HepG2 (cell line): ENCODE measurements around the gene TMCC1. TPM values are rescaled to one million over a fixed set of nuclear protein-coding genes. Genes with fewer than 3 reads are reported as not detected.

Experiments
- ATAC-seq: fragments of 200-7000 bp; cut with Tn5 transposase; 3 replicates; pipeline ENCODE4 v1.9.1; 2020; ENCODE audit warnings: mild to moderate bottlenecking, moderate library complexity
- BruUV-seq: library from RNA; stranded (reverse); fragments of 400-500 nt; replicated peaks from 2 replicates; lab custom pipeline; 2021; lab: Mats Ljungman, UMichigan
- CTCF ChIA-PET: fragments of 300-600 bp; formaldehyde crosslinking; extraction: SDS; loops from one replicate; lab custom pipeline; 2021; ENCODE audit warnings: low total read pairs, inconsistent platforms, low intra/inter-chr PET ratio; lab: Yijun Ruan, JAX
- POLR2A ChIA-PET: fragments of 350-600 bp; sonication (Branson Sonifier 250); formaldehyde crosslinking; loops from one replicate; lab custom pipeline; 2020; ENCODE audit warnings: antibody characterized with exemption, inconsistent platforms; lab: Yijun Ruan, JAX
- DNase-seq: peaks from one replicate; pipeline ENCODE4 v3.0.0-alpha.2; 2015; ENCODE audit warnings: low spot score
- FAIRE-seq: peaks from 3 replicates; lab custom pipeline; 2011; peaks lifted over from hg19 to GRCh38; lab: Jason Lieb, UNC
- H2AFZ ChIP-seq: one replicate; pipeline ENCODE4 v1.6.1; 2011; ENCODE audit warnings: low read length, inconsistent platforms
- H3K27ac ChIP-seq: fragments of 300-600 bp; 3 replicates; pipeline ENCODE4 v1.8.0; 2011; ENCODE audit warnings: mixed run types, mild to moderate bottlenecking, mixed read lengths, low read length, inconsistent platforms; ENCODE audit not compliant: insufficient read depth; ENCODE audit errors: extremely low read length
- H3K27me3 ChIP-seq, 2 experiments: fragments of 200-600 bp in 1 of 2; 2 replicates in 1 of 2; 3 replicates in 1 of 2; pipeline versions ENCODE4 v1.6.0 to v1.8.0; 2011; ENCODE audit warnings: low read length in 2 of 2, mild to moderate bottlenecking in 2 of 2, moderate library complexity in 2 of 2, inconsistent platforms in 1 of 2; ENCODE audit not compliant: insufficient read depth in 2 of 2, control insufficient read depth in 1 of 2
- H3K36me3 ChIP-seq, 2 experiments: fragments of 200-600 bp in 1 of 2; replicated peaks in 1 of 2; 2 replicates in 1 of 2; 3 replicates in 1 of 2; pipeline versions ENCODE4 v1.5.1 to v1.8.0; 2011; ENCODE audit warnings: low read length in 2 of 2, inconsistent platforms in 1 of 2; ENCODE audit not compliant: insufficient read depth in 2 of 2, control insufficient read depth in 1 of 2
- H3K4me1 ChIP-seq: 2 replicates; pipeline ENCODE4 v1.5.1; 2012; ENCODE audit warnings: low read length, inconsistent platforms; ENCODE audit not compliant: insufficient read depth
- H3K4me2 ChIP-seq: 2 replicates; pipeline ENCODE4 v1.6.0; 2011; ENCODE audit warnings: low read depth, low read length, inconsistent platforms
- H3K4me3 ChIP-seq, 3 experiments: fragments of 200-600 bp in 1 of 3; sonication (generic), shearing (Covaris generic) in 1 of 3; replicated peaks in 1 of 3; 2 replicates each; pipeline ENCODE4 v1.5.1; 2011 to 2016; ENCODE audit warnings: low read length in 3 of 3, inconsistent platforms in 2 of 3, low read depth in 2 of 3, mild to moderate bottlenecking in 2 of 3, control low read depth in 1 of 3, mixed read lengths in 1 of 3; ENCODE audit not compliant: insufficient read depth in 1 of 3
- H3K79me2 ChIP-seq: one replicate; pipeline ENCODE4 v1.6.1; 2011; ENCODE audit warnings: low read length, inconsistent platforms; ENCODE audit not compliant: insufficient read depth
- H3K9ac ChIP-seq: 2 replicates; pipeline ENCODE4 v1.6.0; 2011; ENCODE audit warnings: mild to moderate bottlenecking, low read depth, low read length, inconsistent platforms; ENCODE audit not compliant: insufficient read depth
- H3K9me3 ChIP-seq: 2 replicates; pipeline ENCODE4 v1.5.1; 2012; ENCODE audit warnings: mild to moderate bottlenecking, low read length
- H4K20me1 ChIP-seq: 2 replicates; pipeline ENCODE4 v1.6.0; 2011; ENCODE audit warnings: inconsistent platforms, mild to moderate bottlenecking, low read length, moderate library complexity; ENCODE audit not compliant: insufficient read depth
- ARID5B ChIP-seq: IDR thresholded peaks from 2 replicates; pipeline ENCODE4 v1.4.0; 2020; ENCODE audit warnings: mild to moderate bottlenecking, missing genetic modification reagents
- EEA1 ChIP-seq: sonication (generic); formaldehyde crosslinking; IDR thresholded peaks from 2 replicates; pipeline ENCODE4 v1.5.1; 2020; ENCODE audit warnings: mild to moderate bottlenecking, missing genetic modification reagents, borderline replicate concordance
- ELF1 ChIP-seq: sonication (generic); formaldehyde crosslinking; IDR thresholded peaks from 2 replicates; pipeline ENCODE4 v1.4.0; 2020; ENCODE audit warnings: missing genetic modification reagents
- ELF4 ChIP-seq: sonication (generic); formaldehyde crosslinking; IDR thresholded peaks from 2 replicates; pipeline ENCODE4 v1.5.0; 2020; ENCODE audit warnings: missing genetic modification reagents, mild to moderate bottlenecking, moderate library complexity, borderline replicate concordance
- KLF6 ChIP-seq: IDR thresholded peaks from 2 replicates; pipeline ENCODE4 v1.8.0; 2016; ENCODE audit warnings: missing biosample characterization, missing genetic modification reagents
- PRDM10 ChIP-seq: sonication (generic); formaldehyde crosslinking; IDR thresholded peaks from 2 replicates; pipeline ENCODE4 v1.4.0; 2020; ENCODE audit warnings: low read depth, missing genetic modification reagents
- RAD21 ChIP-seq: fragments of 450-650 bp; formaldehyde crosslinking; IDR thresholded peaks from 2 replicates; pipeline ENCODE4 v1.5.0; 2020; ENCODE audit warnings: mild to moderate bottlenecking
- RXRA ChIP-seq: sonication (generic); formaldehyde crosslinking; IDR thresholded peaks from 2 replicates; pipeline ENCODE4 v1.5.1; 2020; ENCODE audit warnings: missing genetic modification reagents
- SRSF4 ChIP-seq: fragments of 200-400 bp; formaldehyde crosslinking; IDR thresholded peaks from one replicate; pipeline ENCODE4 v1.6.1; 2018; ENCODE audit warnings: mild to moderate bottlenecking, low read depth, low read length, moderate library complexity; ENCODE audit not compliant: poor library complexity, severe bottlenecking
- THAP8 ChIP-seq: sonication (generic); formaldehyde crosslinking; IDR thresholded peaks from 2 replicates; pipeline ENCODE4 v1.5.1; 2020; ENCODE audit warnings: missing genetic modification reagents, mild to moderate bottlenecking, borderline replicate concordance
- TOPORS ChIP-seq: sonication (generic); formaldehyde crosslinking; IDR thresholded peaks from 2 replicates; pipeline ENCODE4 v1.8.0; 2023; ENCODE audit warnings: mild to moderate bottlenecking, missing genetic modification reagents
- ZFYVE20 ChIP-seq: sonication (generic); formaldehyde crosslinking; IDR thresholded peaks from 2 replicates; pipeline ENCODE4 v1.8.0; 2023; ENCODE audit warnings: low read depth, mild to moderate bottlenecking, moderate library complexity, missing genetic modification reagents, borderline replicate concordance
- ZNF12 ChIP-seq: sonication (generic); formaldehyde crosslinking; IDR thresholded peaks from 2 replicates; pipeline ENCODE4 v1.5.0; 2020; ENCODE audit warnings: missing genetic modification reagents
- ZNF24 ChIP-seq: fragments of 450-650 bp; IDR thresholded peaks from 2 replicates; pipeline ENCODE4 v1.6.1; 2017; ENCODE audit warnings: antibody characterized with exemption, mild to moderate bottlenecking
- ZNF550 ChIP-seq: sonication (generic); formaldehyde crosslinking; IDR thresholded peaks from 2 replicates; pipeline ENCODE4 v1.4.0; 2020; ENCODE audit warnings: mild to moderate bottlenecking, missing genetic modification reagents, borderline replicate concordance
- WGBS: methylation state at CpG from one replicate; pipeline ENCODE4 v1.1.6; 2017; ENCODE audit warnings: low lambda C conversion rate; 5-methylcytosine and 5-hydroxymethylcytosine counted together
- in situ Hi-C: cut with HindIII; loops from 2 replicates; pipeline ENCODE4 v1.10.0; 2017; ENCODE audit warnings: low pct_unique_long_range_greater_than_20kb; ENCODE audit not compliant: extremely low pct_ligation_motif_present
- intact Hi-C: fragments of 100-400 bp; cut with micrococcal nuclease; formaldehyde crosslinking; loops from one replicate; pipeline ENCODE4 v1.10.0; 2022; ENCODE audit not compliant: unreplicated experiment
- polyA plus RNA-seq, 8 experiments: library from polyadenylated mRNA; depleted of rRNA in 3 of 8; stranded (reverse) in 7 of 8; unstranded in 1 of 8; fragments of >200 nt; fragmentation: Illumina TruSeq in 4 of 8; extraction: Trizol in 4 of 8; gene quantifications; 2 replicates each; pipeline versions ENCODE4 v1.2.1 to v1.2.3, GENCODE V29; 2011 to 2016; ENCODE audit warnings: low read depth in 4 of 8, missing spikeins in 1 of 8, mixed read lengths in 1 of 8; ENCODE audit not compliant: insufficient read depth in 1 of 8
- total RNA-seq, 5 experiments: library from RNA; depleted of rRNA; stranded (reverse); fragments of >200 nt; fragmentation: Illumina TruSeq; extraction: Trizol; gene quantifications; 2 replicates each; pipeline ENCODE4 v1.2.3, GENCODE V29; 2016; ENCODE audit warnings: low read depth in 1 of 5

Gene TMCC1
- total and polyA plus RNA-seq, 2 of the 13 experiments (the other 11 are each of a cell fraction or from before 2014, with no cell fraction given): 12.1 to 264 TPM

- TF ChIP-seq PRDM10 (CRISPR knock-in tag) (no peak), EEA1 (CRISPR knock-in tag) (no peak), ZNF12 (no peak), RXRA (CRISPR knock-in tag) (no peak), RAD21 (CRISPR knock-in tag) (no peak), SRSF4 (no peak), KLF6 (CRISPR knock-in tag) (no peak)
- TF ChIP-seq, all 625 proteins: peak for 0
Observed at GRCh38 chr3:129683201-129683600, 210.3 kb downstream of the TMCC1 start (continued).

- Histone ChIP-seq H2AFZ (no peak overlapping the region), H3K27me3 (no peaks in the 10 kb centered on the region), H3K27ac (no peak overlapping the region), H3K9me3 (no peaks in the 10 kb centered on the region), H3K4me3 (no peak overlapping the region), H3K9ac (no peak overlapping the region), H4K20me1 (peaks cover 17% of the 10 kb centered on the region; the same call in 1 of the 2 replicates), H3K79me2 (peaks cover 49% of the 10 kb centered on the region), H3K4me2 (no peak overlapping the region), H3K4me1 (peaks cover 42% of the 10 kb centered on the region), H3K36me3 (peaks cover 0 to 4% of the 10 kb centered on the region in 2 experiments; a peak in 1 of 5 replicates)
- ATAC-seq: no peak
- ChIA-PET CTCF (no interaction called here), POLR2A (no interaction called here)
- TF ChIP-seq ZNF24: no peak
- no peak for TF ChIP-seq ZNF550 (CRISPR knock-in tag)
- no peak for TF ChIP-seq ZFYVE20 (CRISPR knock-in tag)
- TF ChIP-seq THAP8 (CRISPR knock-in tag): no peak
- no peak for TF ChIP-seq ELF1 (CRISPR knock-in tag)
- TF ChIP-seq ARID5B (CRISPR knock-in tag): no peak
- no peak for TF ChIP-seq TOPORS
- TF ChIP-seq ELF4 (CRISPR knock-in tag): no peak
- 93% methylated on average over 5 of the region's 5 CpGs for WGBS
- intact Hi-C loops (no loop called here), in situ Hi-C loops (no loop called here)
- FAIRE-seq: no peak
- no TSS peak for BruUV-seq
- no peak for DNase-seq
Observed at GRCh38 chr3:129676985-129677384, 216.5 kb downstream of the TMCC1 start.
